B cell (primary cell): Measurements from ENCODE around the gene TBC1D1. TPM values are rescaled to one million over a fixed set of nuclear protein-coding genes. Genes with fewer than 3 reads are reported as not detected.

Experiments
- ATAC-seq: fragments of 200-7000 bp; cut with Tn5 transposase; one replicate; pipeline ENCODE4 v1.10.0; 2021; ENCODE audit warnings: low read depth, mild to moderate bottlenecking, moderate number of reproducible peaks, moderate library complexity
- CTCF ChIA-PET: fragments of 350-600 bp; sonication (Branson Sonifier 250); formaldehyde crosslinking; loops from one replicate; lab custom pipeline; 2021; ENCODE audit warnings: antibody characterized with exemption, inconsistent platforms; lab: Charles Lee
- POLR2A ChIA-PET: fragments of 350-600 bp; sonication (Branson Sonifier 250); formaldehyde crosslinking; loops from one replicate; lab custom pipeline; 2021; ENCODE audit warnings: antibody characterized with exemption; lab: Charles Lee
- DNase-seq: peaks from one replicate; pipeline ENCODE4 v3.0.0; 2013
- H2AFZ ChIP-seq: 2 replicates; pipeline ENCODE4 v1.6.1; 2012; ENCODE audit warnings: mild to moderate bottlenecking, low read depth, low read length; ENCODE audit not compliant: insufficient read depth, poor library complexity, severe bottlenecking
- H3K27ac ChIP-seq, 2 donors: 1 replicate in 1 of 2; 2 replicates in 1 of 2; pipeline ENCODE4 v1.5.1; 2012 to 2013; ENCODE audit warnings: low read length in 2 of 2, mild to moderate bottlenecking in 2 of 2, moderate library complexity in 1 of 2
- H3K27me3 ChIP-seq, 4 experiments: fragments of 200-600 bp in 1 of 4; sonication (generic) in 1 of 4; replicated peaks in 1 of 4; 1 replicate in 2 of 4; 2 replicates in 2 of 4; pipeline versions ENCODE4 v1.6.1 to v1.7.0; 2013 to 2016; ENCODE audit warnings: low read length in 3 of 4, mild to moderate bottlenecking in 2 of 4, mixed read lengths in 1 of 4, moderate library complexity in 1 of 4; ENCODE audit not compliant: insufficient read depth in 4 of 4, control insufficient read depth in 3 of 4; ENCODE audit errors: control extremely low read depth in 1 of 4
- H3K36me3 ChIP-seq, 2 experiments: replicated peaks in 1 of 2; 1 replicate in 1 of 2; 2 replicates in 1 of 2; pipeline versions ENCODE4 v1.6.1 to v1.7.1; 2013; ENCODE audit warnings: low read length in 1 of 2; ENCODE audit not compliant: insufficient read depth in 2 of 2, control insufficient read depth in 1 of 2; ENCODE audit errors: control extremely low read depth in 1 of 2, extremely low read depth in 1 of 2
- H3K4me1 ChIP-seq, 2 donors: fragments of 200-600 bp in 1 of 2; sonication (generic) in 1 of 2; 1 replicate in 1 of 2; 2 replicates in 1 of 2; pipeline versions ENCODE4 v1.5.1 to v1.6.1; 2013 to 2017; ENCODE audit warnings: low read length in 2 of 2; ENCODE audit not compliant: control insufficient read depth in 2 of 2, insufficient read depth in 2 of 2
- H3K4me2 ChIP-seq: replicated peaks from 2 replicates; pipeline ENCODE3; 2012; ENCODE audit warnings: mild to moderate bottlenecking, low read depth, low read length; ENCODE audit not compliant: poor library complexity, severe bottlenecking
- H3K4me3 ChIP-seq, 5 experiments: fragments of 200-600 bp in 1 of 5; sonication (generic) in 1 of 5; 1 replicate in 3 of 5; 2 replicates in 2 of 5; pipeline versions ENCODE4 v1.5.1 to v1.7.0; 2011 to 2016; ENCODE audit warnings: low read length in 4 of 5, mild to moderate bottlenecking in 4 of 5, low read depth in 2 of 5, control low read depth in 1 of 5, moderate library complexity in 1 of 5; ENCODE audit not compliant: insufficient read depth in 1 of 5; ENCODE audit errors: control extremely low read depth in 1 of 5, extremely low read depth in 1 of 5
- H3K79me2 ChIP-seq: fragments of 200-600 bp; sonication (generic); one replicate; pipeline ENCODE4 v1.6.0; 2016; ENCODE audit warnings: low read length; ENCODE audit not compliant: control insufficient read depth, insufficient read depth
- H3K9ac ChIP-seq: fragments of 200-600 bp; sonication (generic); 2 replicates; pipeline ENCODE4 v1.6.1; 2017; ENCODE audit warnings: mild to moderate bottlenecking, low read length, moderate library complexity
- H3K9me3 ChIP-seq, 3 donors: one replicate each; pipeline versions ENCODE4 v1.6.1 to v1.7.1; 2013; ENCODE audit warnings: low read length in 2 of 3; ENCODE audit not compliant: control insufficient read depth in 2 of 3, insufficient read depth in 1 of 3; ENCODE audit errors: control extremely low read depth in 1 of 3
- H4K20me1 ChIP-seq: 2 replicates; pipeline ENCODE4 v1.6.0; 2012; ENCODE audit warnings: mild to moderate bottlenecking, low read length; ENCODE audit not compliant: insufficient read depth, control insufficient read depth, poor library complexity, severe bottlenecking
- H3K27ac Mint-ChIP-seq: one replicate; pipeline ENCODE4 v1.8.0; 2021; ENCODE audit warnings: mixed read lengths
- H3K27me3 Mint-ChIP-seq: one replicate; pipeline ENCODE4 v1.8.0; 2021; ENCODE audit warnings: mixed read lengths
- H3K4me1 Mint-ChIP-seq: one replicate; pipeline ENCODE4 v1.8.0; 2021; ENCODE audit warnings: mixed read lengths
- H3K4me3 Mint-ChIP-seq: one replicate; pipeline ENCODE4 v1.8.0; 2021; ENCODE audit warnings: mixed read lengths
- H3K9me3 Mint-ChIP-seq: one replicate; pipeline ENCODE4 v1.8.0; 2022; ENCODE audit warnings: mixed read lengths; ENCODE audit not compliant: insufficient read depth
- EZH2 ChIP-seq: IDR thresholded peaks from 2 replicates; pipeline ENCODE4 v1.6.1; 2012; ENCODE audit warnings: borderline replicate concordance, low read depth, mild to moderate bottlenecking, moderate library complexity, low read length; ENCODE audit not compliant: insufficient read depth, poor library complexity, severe bottlenecking
- WGBS: methylation state at CpG from one replicate; pipeline ENCODE4 v1.1.5; 2013; ENCODE audit warnings: missing lambda C conversion rate; ENCODE audit not compliant: insufficient coverage; 5-methylcytosine and 5-hydroxymethylcytosine counted together
- intact Hi-C: fragments of 100-400 bp; cut with micrococcal nuclease; formaldehyde crosslinking; loops from one replicate; pipeline ENCODE4 v1.10.0; 2022
- polyA plus RNA-seq: library from polyadenylated mRNA; depleted of rRNA; stranded (reverse); fragments of >200 nt; gene quantifications from 2 replicates; pipeline ENCODE4 v1.2.3, GENCODE V29; 2012
- total RNA-seq, 2 donors: library from RNA; stranded (reverse); fragments of 120-200 nt in 1 of 2; gene quantifications; 1 replicate in 1 of 2; 2 replicates in 1 of 2; pipeline versions ENCODE4 v1.2.3 to v1.2.4, GENCODE V29; 2013 to 2022
- TF ChIP-seq, protein P1 (sequence below): fragments of 200-600 bp; IDR thresholded peaks from one replicate; pipeline ENCODE4 v1.8.0; 2022; ENCODE audit warnings: antibody characterized with exemption, mild to moderate bottlenecking

The TBC1D1 gene
- total and polyA plus RNA-seq, 2 donors (not counting 1 experiment from before 2014, with no cell fraction given), result 88.2 to 98.7 TPM

DNA sequence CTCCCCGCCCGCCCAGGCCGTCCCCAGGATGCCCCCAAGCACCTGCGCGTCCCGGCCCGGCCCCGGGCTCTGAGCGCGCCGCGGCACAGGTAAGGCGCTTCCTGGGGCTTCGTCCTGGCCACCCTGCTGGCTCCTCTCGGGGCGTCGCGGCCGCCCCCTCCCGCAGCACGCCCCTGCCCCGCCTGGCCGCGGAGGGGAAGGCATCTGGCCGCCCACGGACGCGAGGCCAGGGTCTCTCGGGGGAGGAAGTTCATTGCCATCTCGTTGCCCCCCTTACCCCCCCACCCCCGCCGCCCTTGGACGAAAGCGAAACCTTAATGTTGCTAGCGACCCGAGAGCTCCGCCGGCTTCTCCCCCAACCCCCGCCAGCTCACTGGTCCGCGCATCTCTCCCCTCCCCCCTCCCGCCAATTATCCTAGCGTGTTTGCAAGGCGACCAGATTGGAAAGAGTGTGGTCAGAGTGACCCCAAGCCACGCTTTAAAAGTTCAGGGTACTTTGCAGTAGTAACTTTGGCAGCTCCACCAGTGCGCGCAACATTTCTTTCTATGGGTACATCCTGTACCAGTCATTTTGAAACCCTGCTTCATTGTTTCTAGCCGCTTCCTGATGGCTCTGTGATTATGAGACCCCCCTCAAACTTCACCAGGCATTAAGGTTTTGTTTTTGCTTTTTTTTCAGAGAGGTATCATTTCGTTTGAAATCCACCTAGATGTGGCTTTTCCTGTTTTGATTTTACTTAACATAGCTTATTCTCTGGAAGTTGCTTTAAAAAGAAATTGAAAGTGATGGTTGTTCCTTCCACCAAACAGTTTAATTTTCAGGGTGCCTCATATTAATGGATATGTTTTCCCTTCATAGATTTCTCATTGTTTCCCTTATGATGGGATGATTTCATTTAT, 626 bp downstream of the TBC1D1 start:
- peak overlapping the region; percentile 98 for H3K27ac Mint-ChIP-seq
- Histone ChIP-seq H3K9ac (peak overlapping the region; percentile 79), H3K4me3 (peak overlapping the region; percentile 72 to 96 (median 72)), H2AFZ (peak overlapping the region; percentile 73), H4K20me1 (peaks cover 18% of the 10 kb centered on the region), H3K9me3 (no peaks in the 10 kb centered on the region), H3K79me2 (peaks cover 42% of the 10 kb centered on the region), H3K27ac (peak overlapping the region; percentile 92 to 95), H3K27me3 (no peaks in the 10 kb centered on the region), H3K4me1 (peaks cover 49 to 50% of the 10 kb centered on the region in 2 donors), H3K4me2 (peak overlapping the region; percentile 93), H3K36me3 (peaks cover 0 to 3% of the 10 kb centered on the region in 2 experiments)
- H3K9me3 Mint-ChIP-seq, result no peaks in the 10 kb centered on the region
- ChIA-PET POLR2A (interaction anchor here (0.6 to 3.0 kb wide), 11 partner anchors 15 to 427 kb away, joined by 3 to 20 read pairs (median 4); partner anchors contain the start of gene PGM2), CTCF (interaction anchor here (1.1 to 4.0 kb wide), 5 partner anchors 41 to 144 kb away, joined by 3 to 23 read pairs (median 8); no protein-coding TSS in a partner anchor)
- no peaks in the 10 kb centered on the region for H3K27me3 Mint-ChIP-seq
- peak; percentile 85 for DNase-seq
- H3K4me1 Mint-ChIP-seq, result peaks cover 62% of the 10 kb centered on the region
- peak; percentile 52 for ATAC-seq
- no peak for TF ChIP-seq EZH2
- TF ChIP-seq, protein P1, sequence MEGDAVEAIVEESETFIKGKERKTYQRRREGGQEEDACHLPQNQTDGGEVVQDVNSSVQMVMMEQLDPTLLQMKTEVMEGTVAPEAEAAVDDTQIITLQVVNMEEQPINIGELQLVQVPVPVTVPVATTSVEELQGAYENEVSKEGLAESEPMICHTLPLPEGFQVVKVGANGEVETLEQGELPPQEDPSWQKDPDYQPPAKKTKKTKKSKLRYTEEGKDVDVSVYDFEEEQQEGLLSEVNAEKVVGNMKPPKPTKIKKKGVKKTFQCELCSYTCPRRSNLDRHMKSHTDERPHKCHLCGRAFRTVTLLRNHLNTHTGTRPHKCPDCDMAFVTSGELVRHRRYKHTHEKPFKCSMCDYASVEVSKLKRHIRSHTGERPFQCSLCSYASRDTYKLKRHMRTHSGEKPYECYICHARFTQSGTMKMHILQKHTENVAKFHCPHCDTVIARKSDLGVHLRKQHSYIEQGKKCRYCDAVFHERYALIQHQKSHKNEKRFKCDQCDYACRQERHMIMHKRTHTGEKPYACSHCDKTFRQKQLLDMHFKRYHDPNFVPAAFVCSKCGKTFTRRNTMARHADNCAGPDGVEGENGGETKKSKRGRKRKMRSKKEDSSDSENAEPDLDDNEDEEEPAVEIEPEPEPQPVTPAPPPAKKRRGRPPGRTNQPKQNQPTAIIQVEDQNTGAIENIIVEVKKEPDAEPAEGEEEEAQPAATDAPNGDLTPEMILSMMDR, result no peak
- intact Hi-C loops, result loop anchor here (1.0 to 5.0 kb wide), 5 partner anchors 65 to 771 kb away; partner anchors contain the start of genes KLF3, PGM2 and RELL1
- WGBS, result under 1% methylated on average over 39 of the region's 49 CpGs
- H3K4me3 Mint-ChIP-seq, result peak overlapping the region; percentile 91
